Right hindlimb (tissue), 1 donor: Measurements from ENCODE around the gene TPTE.
"Not testable (repeated sequence)": the region's sequence is repeated elsewhere in the genome, so short reads cannot be mapped to it uniquely, and the experiment has no call there.

Source experiments
- DNase-seq: peaks from one replicate; pipeline ENCODE4 v3.0.0-alpha.2; 2018

The TPTE gene

DNA sequence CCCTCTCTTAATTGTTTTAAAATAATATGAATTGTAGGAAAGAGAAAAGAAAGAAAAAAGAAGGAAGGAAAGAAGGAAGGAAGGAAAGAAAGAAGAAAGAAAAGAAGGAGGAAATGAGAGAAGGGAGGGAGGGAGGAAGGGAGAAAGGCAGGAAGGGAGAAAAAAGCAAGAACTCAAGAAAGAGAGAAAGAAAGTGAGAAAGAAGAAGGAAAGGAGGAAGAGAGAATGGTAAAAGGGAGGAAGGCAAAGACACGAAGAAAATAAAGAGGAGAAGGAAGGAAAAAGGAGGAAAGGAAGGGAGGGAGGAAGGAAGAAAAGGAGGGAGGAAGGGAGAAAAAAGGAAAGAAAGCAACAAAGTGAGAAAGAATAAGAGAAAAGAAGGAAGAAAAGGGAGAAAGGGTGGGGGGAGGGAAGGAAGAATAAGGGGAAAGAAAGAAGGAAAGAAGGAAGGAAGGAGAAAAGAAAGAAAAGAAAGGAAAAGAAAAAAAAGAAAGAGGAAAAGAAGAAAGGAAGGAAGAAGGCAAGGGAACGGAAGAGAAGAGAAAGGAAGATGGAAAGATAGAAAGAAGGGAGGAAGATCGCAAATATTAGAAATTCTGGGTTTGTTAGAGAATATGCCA, 95.9 kb downstream of the TPTE start:
- not testable (repeated sequence) for DNase-seq

GRCh38 chr21:10627316-10627863, 106.0 kb downstream of the TPTE start:
- DNase-seq = no peak

DNA sequence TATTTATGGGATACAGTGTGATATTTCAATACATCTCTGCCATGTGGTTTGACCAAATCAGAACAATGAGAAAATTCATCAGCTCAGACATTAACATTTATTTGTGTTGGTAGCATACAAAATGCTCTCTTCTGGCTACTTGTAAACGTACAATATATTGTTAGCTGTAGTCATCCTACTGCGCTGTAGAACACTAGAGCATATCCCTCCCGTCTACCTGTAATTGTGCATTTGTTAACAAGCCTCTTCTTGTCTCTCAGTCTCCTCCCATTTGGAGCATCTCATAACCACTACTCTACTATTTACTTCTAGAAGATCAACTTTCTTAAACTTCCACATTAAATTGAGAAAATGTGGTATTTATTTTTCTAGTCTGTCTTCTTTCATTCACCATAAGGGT, 107.9 kb downstream of the TPTE start:
- not testable (repeated sequence) for DNase-seq

- not testable (repeated sequence) for DNase-seq
Observed at GRCh38 chr21:10630829-10631228, 109.4 kb downstream of the TPTE start.

DNA sequence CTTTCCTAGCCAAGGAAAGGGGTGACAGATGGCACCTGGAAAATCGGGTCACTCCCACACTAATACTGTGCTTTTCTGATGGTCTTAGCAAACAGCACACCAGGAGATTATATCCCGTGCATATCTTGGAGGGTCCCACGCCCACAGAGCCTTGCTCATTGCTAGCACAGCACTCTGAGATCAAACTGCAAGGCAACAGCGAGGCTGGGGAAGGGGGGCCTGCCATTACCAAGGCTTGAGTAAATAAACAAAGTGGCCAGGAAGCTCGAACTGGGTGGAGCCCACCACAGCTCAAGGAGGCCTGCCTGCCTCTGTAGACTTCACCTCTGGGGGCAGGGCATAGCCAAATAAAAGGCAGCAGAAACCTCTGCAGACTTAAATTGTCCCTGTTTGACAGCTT, 109.9 kb downstream of the TPTE start:
- not testable (repeated sequence) for DNase-seq

DNA sequence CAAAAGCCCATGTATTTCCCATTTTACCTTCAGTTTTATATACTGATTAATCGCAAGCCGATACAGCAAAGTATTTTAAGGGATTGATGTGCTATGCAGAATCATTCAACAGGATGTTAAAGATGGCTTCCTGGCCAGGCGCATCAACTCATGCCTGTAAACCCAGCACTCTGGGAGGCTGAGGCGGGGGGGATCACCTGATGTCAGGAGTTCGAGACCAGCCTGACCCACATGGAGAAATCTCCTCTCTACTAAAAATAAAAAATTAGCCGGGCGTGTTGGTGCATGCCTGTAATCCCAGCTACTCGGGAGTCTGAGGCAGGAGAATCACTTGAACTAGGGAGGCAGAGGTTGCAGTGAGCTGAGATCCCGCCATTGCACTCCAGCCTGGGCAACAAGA, 116.8 kb downstream of the TPTE start:
- DNase-seq = not testable (repeated sequence)

DNA sequence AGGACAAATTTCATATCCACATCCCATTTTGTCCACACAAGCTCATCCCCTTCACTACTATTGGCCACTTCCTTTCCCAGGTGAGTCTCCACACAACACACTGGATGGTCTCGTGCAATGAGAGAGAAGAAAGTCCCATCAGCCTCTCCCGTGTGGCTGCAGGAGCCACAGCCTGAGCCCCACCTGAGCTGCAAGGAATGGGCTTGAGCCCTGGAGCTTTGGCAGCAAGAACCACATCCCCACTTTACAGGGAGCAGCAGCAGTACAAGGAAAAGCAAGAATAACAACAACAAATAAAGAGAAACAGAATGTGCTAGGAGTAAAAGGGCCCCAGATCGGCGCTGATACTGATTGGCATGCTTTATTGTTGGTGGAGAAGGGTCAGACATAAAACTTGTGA, 117.7 kb downstream of the TPTE start:
- no peak for DNase-seq

DNA sequence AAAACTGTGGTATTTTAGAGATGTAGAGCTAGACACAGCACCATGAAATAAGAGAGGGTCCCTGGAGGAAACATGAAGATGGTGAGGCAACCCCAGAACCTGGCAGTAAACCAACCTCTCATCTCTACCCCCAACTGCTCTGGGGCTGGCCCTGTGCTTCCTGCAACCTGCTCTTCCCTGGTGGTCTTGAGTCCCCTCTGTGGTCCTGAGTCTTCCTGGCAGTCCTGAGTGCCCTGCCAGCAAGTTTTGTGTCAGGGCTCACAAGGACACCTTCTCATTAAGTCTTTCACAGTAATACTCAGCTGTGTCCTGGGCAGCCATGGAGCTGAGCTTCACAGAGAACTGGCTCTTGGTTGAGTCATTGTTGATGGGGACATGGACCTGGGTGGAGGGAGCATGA, 118.4 kb downstream of the TPTE start:
- not testable (repeated sequence) for DNase-seq

- no peak for DNase-seq
Observed at GRCh38 chr21:10640446-10640845, 119.1 kb downstream of the TPTE start.

GRCh38 chr21:10641107-10641506, 119.7 kb downstream of the TPTE start:
- no peak for DNase-seq

- not testable (repeated sequence) for DNase-seq
Observed at GRCh38 chr21:10645667-10646066, 124.3 kb downstream of the TPTE start.

- DNase-seq = not testable (repeated sequence)
Observed at GRCh38 chr21:10649350-10650149, 128.2 kb downstream of the TPTE start.

DNA sequence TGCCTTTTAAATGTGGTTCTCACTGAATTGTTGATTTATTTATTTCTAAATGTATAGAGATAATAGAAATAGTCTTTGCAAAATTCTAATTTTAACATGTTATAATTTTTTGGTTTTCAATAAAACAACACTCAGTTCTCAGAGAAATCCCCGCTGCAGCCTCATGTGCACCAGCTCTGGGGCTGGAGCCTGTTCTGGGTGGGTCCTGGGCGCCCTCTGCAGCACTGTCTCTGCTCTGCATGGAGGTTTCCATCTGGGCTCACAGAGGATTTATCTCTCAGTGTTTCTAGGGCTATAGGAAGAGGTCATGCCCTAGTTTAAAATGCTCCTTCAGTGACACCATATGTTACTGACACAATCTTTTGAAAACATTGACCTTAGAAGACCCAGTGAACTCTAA, 128.9 kb downstream of the TPTE start:
- not testable (repeated sequence) for DNase-seq
